ENCODE measurements around the gene FBXL15. TPM values are rescaled to one million over a fixed set of nuclear protein-coding genes. Genes with fewer than 3 reads are reported as not detected.
A peak's percentile ranks its signal among the peaks of the same experiment; 100 is the strongest.

FBXL15 gene
- total and polyA plus RNA-seq, 10 donors: 16.7 to 28.7 (median 23.0) TPM

DNA sequence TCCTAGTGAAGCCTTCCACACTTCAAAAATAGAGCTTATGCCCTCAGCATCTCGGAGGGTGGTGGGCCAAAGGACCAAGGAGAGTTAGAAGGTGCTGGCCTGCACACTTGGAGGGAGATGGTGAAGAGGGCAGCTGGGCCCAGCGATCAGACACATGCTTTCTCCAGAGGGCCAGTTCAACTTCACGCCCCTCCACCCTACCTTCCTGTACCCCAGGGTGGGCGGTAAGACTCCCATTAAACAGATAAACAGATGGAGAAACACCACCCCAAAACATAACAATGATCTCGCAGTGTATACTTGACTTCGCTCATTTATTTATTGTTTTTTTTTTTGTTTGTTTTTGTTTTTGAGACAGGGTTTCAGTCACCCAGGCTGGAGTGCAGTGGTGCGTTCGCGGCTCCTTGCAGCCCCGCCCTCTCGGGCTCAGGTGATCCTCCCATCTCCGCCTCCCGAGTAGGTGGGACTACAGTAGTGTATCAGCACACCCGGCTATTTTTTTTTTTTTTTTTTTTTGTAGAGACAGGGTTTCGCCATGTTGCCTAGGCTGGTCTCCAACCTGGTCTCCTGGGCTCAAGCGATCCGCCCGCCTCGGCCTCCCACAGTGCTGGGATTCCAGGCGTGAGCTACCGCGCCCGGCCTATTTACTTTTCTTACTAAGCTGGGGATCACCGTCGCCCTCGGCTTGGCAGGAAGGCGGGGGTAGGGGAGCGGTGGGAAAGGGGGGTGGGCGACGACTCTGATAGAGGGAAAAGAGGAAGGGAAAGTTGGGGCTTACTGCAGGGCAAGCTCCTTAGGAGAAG lies 28.9 kb downstream of the FBXL15 start:
- TF ChIP-seq, protein P1, sequence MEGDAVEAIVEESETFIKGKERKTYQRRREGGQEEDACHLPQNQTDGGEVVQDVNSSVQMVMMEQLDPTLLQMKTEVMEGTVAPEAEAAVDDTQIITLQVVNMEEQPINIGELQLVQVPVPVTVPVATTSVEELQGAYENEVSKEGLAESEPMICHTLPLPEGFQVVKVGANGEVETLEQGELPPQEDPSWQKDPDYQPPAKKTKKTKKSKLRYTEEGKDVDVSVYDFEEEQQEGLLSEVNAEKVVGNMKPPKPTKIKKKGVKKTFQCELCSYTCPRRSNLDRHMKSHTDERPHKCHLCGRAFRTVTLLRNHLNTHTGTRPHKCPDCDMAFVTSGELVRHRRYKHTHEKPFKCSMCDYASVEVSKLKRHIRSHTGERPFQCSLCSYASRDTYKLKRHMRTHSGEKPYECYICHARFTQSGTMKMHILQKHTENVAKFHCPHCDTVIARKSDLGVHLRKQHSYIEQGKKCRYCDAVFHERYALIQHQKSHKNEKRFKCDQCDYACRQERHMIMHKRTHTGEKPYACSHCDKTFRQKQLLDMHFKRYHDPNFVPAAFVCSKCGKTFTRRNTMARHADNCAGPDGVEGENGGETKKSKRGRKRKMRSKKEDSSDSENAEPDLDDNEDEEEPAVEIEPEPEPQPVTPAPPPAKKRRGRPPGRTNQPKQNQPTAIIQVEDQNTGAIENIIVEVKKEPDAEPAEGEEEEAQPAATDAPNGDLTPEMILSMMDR (IDR thresholded peaks at IDR 0.05 in 8 of 11, conservative IDR thresholded peaks at IDR 0.05 in 3 of 11): no peak
- TF ChIP-seq POLR2AphosphoS5 (IDR thresholded peaks at IDR 0.05) (no peak), POLR2A (IDR thresholded peaks at IDR 0.05) (no peak)
- H3K36me3 ChIP-seq: peaks cover 0 to 21% (median 0%) of the 10 kb centered on the region in 6 donors
- no peaks in the 10 kb centered on the region for H3K27me3 ChIP-seq (replicated peaks in 1 of 7)
- H3K9me3 ChIP-seq: no peaks in the 10 kb centered on the region
- peak overlapping the region; percentile 63 to 98 (median 81) for H3K4me3 ChIP-seq
- peak; percentile 95 for DNase-seq
- peak overlapping the region; percentile 67 to 95 (median 88) for H3K27ac ChIP-seq
- intact Hi-C loops (cut with DNase I; ENCODE audit: low total_unique reads): no loop called here
- 5 to 8% (median 8%) methylated on average over 29 to 30 of the region's 30 CpGs for WGBS, 5 donors
- H3K4me1 ChIP-seq: peaks cover 8 to 50% (median 33%) of the 10 kb centered on the region in 6 donors

DNA sequence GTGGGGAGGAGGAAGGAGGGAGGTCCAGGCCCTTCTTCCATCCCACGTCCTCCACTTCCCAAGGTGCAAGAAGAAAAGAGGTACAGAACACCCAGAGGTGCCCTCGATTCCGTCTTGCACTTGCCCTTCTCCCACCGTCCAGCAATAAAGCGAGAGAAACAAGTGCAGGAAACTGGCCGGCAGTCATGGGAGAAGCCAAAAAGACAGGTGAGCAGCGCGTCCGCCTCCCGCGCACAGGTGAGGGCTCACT lies 29.4 kb downstream of the FBXL15 start:
- Histone ChIP-seq H3K27ac (peak overlapping the region; percentile 67 to 95 (median 88)), H3K9me3 (no peaks in the 10 kb centered on the region), H3K4me1 (peaks cover 8 to 55% (median 35%) of the 10 kb centered on the region in 6 donors), H3K4me3 (peak overlapping the region; percentile 63 to 98 (median 81)), H3K36me3 (peaks cover 0 to 24% (median 3%) of the 10 kb centered on the region in 6 donors), H3K27me3 (replicated peaks in 1 of 7) (no peaks in the 10 kb centered on the region)
- intact Hi-C loops (cut with DNase I; ENCODE audit: low total_unique reads): no loop called here
- DNase-seq: no peak
- WGBS, 5 donors: 0 to 2% (median 1%) methylated on average over 11 of the region's 11 CpGs
- TF ChIP-seq, protein P1 (IDR thresholded peaks at IDR 0.05 in 8 of 11, conservative IDR thresholded peaks at IDR 0.05 in 3 of 11): no peak
- TF ChIP-seq POLR2A (IDR thresholded peaks at IDR 0.05) (peak in 2 of 3 donors; percentile 53 to 67), POLR2AphosphoS5 (IDR thresholded peaks at IDR 0.05) (no peak)

DNA sequence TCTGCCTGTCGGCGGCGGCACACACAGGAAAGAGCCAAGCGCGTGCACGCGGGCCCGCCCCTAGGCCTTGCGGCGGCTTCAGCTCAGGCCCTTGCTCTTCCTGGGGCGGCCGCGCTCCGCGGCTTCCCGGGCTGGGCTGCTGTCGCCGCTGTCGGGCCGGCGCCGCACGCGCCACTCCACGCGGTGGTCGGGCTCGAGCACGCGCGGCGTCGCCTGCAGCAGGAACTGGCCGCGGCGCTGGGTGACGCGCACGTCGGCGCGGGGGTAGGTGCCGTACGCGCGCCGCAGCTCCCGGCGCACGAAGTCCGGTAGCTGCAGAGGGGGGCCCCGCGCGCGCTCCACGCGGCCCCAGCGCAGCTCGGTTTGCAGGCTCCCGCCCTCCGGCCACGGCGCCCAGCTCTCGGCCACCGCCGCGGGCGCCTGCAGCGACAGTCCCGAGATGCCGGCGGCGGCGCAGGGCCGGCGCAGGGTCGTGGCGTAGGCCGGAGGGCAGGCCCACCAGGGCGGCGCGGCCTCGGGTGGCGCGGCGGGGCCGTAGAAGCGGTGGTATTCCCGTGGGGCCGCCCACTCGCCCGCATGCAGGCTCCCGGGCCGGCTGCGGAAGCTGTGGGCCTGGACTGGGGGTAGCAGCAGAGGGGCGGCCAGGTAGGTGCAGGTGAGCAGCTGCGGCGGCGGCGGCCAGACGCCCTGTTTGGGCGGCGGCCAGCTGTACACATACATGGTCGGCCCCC lies 29.9 kb downstream of the FBXL15 start:
- Histone ChIP-seq H3K4me1 (peaks cover 8 to 60% (median 35%) of the 10 kb centered on the region in 6 donors), H3K9me3 (no peaks in the 10 kb centered on the region), H3K4me3 (peak overlapping the region; percentile 63 to 98 (median 81)), H3K27me3 (replicated peaks in 1 of 7) (no peaks in the 10 kb centered on the region), H3K36me3 (peaks cover 0 to 29% (median 5%) of the 10 kb centered on the region in 6 donors), H3K27ac (peak overlapping the region; percentile 67 to 95 (median 88))
- DNase-seq: peak; percentile 99
- intact Hi-C loops (cut with DNase I; ENCODE audit: low total_unique reads): no loop called here
- 0 to 1% (median 0%) methylated on average over 44 to 104 of the region's 104 CpGs for WGBS, 5 donors
- TF ChIP-seq, protein P1 (IDR thresholded peaks at IDR 0.05 in 8 of 11, conservative IDR thresholded peaks at IDR 0.05 in 3 of 11): peak in 3 of 11 experiments; percentile 12 to 36 (median 35)
- TF ChIP-seq POLR2A (IDR thresholded peaks at IDR 0.05): peak in 2 of 3 donors; percentile 3 to 9
- peak; percentile 76 to 87 (median 86) for TF ChIP-seq POLR2AphosphoS5 (IDR thresholded peaks at IDR 0.05)
